Activated CD4-positive, alpha-beta T cell treated with anti-CD3 and anti-CD28 coated beads for 24 hours (primary cell): ENCODE data around the gene ANKRD66.

Experiments used
- DNase-seq, 2 donors: peaks; one replicate each; pipeline ENCODE4 v3.0.0-alpha.2; 2020; ENCODE audit warnings: low read depth in 2 of 2

The ANKRD66 gene

GRCh38 chr6:46789434-46790354, 43.0 kb downstream of the ANKRD66 start:
- DNase-seq: no peak

GRCh38 chr6:46790355-46790874, 43.7 kb downstream of the ANKRD66 start:
- DNase-seq: no peak

GRCh38 chr6:46792635-46793034, 45.9 kb downstream of the ANKRD66 start:
- no peak for DNase-seq

GRCh38 chr6:46793138-46793537, 46.4 kb downstream of the ANKRD66 start, which contains the start of gene MEP1A:
MEP1A (plus strand) TSS chr6:46793389; CDS start chr6:46793399, 10 bp downstream.
- no peak for DNase-seq

- DNase-seq: no peak
Observed at GRCh38 chr6:46794068-46794467, 47.3 kb downstream of the ANKRD66 start.

GRCh38 chr6:46795816-46796215, 49.1 kb downstream of the ANKRD66 start:
- no peak for DNase-seq

- no peak for DNase-seq
Observed at GRCh38 chr6:46796848-46797580, 50.3 kb downstream of the ANKRD66 start.

GRCh38 chr6:46799657-46800056, 52.9 kb downstream of the ANKRD66 start:
- DNase-seq: no peak

GRCh38 chr6:46808806-46809205, 62.1 kb downstream of the ANKRD66 start:
- no peak for DNase-seq
